BJ (cell line): ENCODE results near the gene FSTL4. TPM values are rescaled to one million over a fixed set of nuclear protein-coding genes. Genes with fewer than 3 reads are reported as not detected.

Source experiments
- CTCF ChIA-PET: fragments of 350-600 bp; formaldehyde crosslinking; extraction: SDS; loops from one replicate; lab custom pipeline; 2021; ENCODE audit warnings: antibody characterized with exemption, inconsistent platforms; lab: Yijun Ruan, JAX
- POLR2A ChIA-PET: fragments of 300-600 bp; sonication (Branson Sonifier 250); formaldehyde crosslinking; extraction: SDS; loops from one replicate; lab custom pipeline; 2021; ENCODE audit warnings: antibody characterized with exemption; lab: Charles Lee
- DNase-seq: peaks from one replicate; pipeline ENCODE4 v3.0.0-alpha.2; 2011; ENCODE audit warnings: low read depth
- H3K27me3 ChIP-seq: 2 replicates; pipeline ENCODE4 v1.6.0; 2011; ENCODE audit warnings: low read length; ENCODE audit not compliant: control insufficient read depth, insufficient read depth
- H3K36me3 ChIP-seq: 2 replicates; pipeline ENCODE4 v1.5.1; 2011; ENCODE audit warnings: low read length; ENCODE audit not compliant: control insufficient read depth, insufficient read depth
- H3K4me3 ChIP-seq: 2 replicates; pipeline ENCODE4 v1.5.1; 2011; ENCODE audit warnings: low read depth, mild to moderate bottlenecking, control low read depth, low read length
- polyA plus RNA-seq: library from polyadenylated mRNA; depleted of rRNA; stranded (reverse); fragments of >200 nt; gene quantifications from 2 replicates; pipeline ENCODE4 v1.2.3, GENCODE V29; 2011
- TF ChIP-seq, protein P1 (sequence below): IDR thresholded peaks from 2 replicates; pipeline ENCODE4 v1.5.1; 2011; ENCODE audit warnings: low read depth, mild to moderate bottlenecking, control low read depth, inconsistent platforms, low read length, moderate library complexity; ENCODE audit not compliant: insufficient read depth

FSTL4 gene
- polyA plus RNA-seq, 1 experiment, result not detected

- TF ChIP-seq, protein P1, sequence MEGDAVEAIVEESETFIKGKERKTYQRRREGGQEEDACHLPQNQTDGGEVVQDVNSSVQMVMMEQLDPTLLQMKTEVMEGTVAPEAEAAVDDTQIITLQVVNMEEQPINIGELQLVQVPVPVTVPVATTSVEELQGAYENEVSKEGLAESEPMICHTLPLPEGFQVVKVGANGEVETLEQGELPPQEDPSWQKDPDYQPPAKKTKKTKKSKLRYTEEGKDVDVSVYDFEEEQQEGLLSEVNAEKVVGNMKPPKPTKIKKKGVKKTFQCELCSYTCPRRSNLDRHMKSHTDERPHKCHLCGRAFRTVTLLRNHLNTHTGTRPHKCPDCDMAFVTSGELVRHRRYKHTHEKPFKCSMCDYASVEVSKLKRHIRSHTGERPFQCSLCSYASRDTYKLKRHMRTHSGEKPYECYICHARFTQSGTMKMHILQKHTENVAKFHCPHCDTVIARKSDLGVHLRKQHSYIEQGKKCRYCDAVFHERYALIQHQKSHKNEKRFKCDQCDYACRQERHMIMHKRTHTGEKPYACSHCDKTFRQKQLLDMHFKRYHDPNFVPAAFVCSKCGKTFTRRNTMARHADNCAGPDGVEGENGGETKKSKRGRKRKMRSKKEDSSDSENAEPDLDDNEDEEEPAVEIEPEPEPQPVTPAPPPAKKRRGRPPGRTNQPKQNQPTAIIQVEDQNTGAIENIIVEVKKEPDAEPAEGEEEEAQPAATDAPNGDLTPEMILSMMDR, result no peak
- POLR2A ChIA-PET, result no interaction called here
- Histone ChIP-seq H3K36me3 (no peaks in the 10 kb centered on the region), H3K27me3 (no peaks in the 10 kb centered on the region), H3K4me3 (no peak overlapping the region)
- CTCF ChIA-PET, result interaction anchor here (1.1 to 1.5 kb wide), 4 partner anchors 9 to 349 kb away, joined by 3 to 6 read pairs (median 4); no protein-coding TSS in a partner anchor
- no peak for DNase-seq
These were observed 152.7 kb downstream of the FSTL4 start for GRCh38 chr5:133459474-133460160.

- no peak for DNase-seq
- Histone ChIP-seq H3K36me3 (no peaks in the 10 kb centered on the region), H3K4me3 (no peak overlapping the region), H3K27me3 (no peaks in the 10 kb centered on the region)
- TF ChIP-seq, protein P1, result no peak
- CTCF ChIA-PET, result no interaction called here
- POLR2A ChIA-PET, result no interaction called here
These were observed 153.9 kb downstream of the FSTL4 start for GRCh38 chr5:133458435-133458834.

GRCh38 chr5:133457439-133458355, 154.6 kb downstream of the FSTL4 start:
- POLR2A ChIA-PET, result no interaction called here
- Histone ChIP-seq H3K36me3 (no peaks in the 10 kb centered on the region), H3K27me3 (no peaks in the 10 kb centered on the region), H3K4me3 (no peak overlapping the region)
- CTCF ChIA-PET, result no interaction called here
- DNase-seq, result no peak
- TF ChIP-seq, protein P1, result no peak

DNA sequence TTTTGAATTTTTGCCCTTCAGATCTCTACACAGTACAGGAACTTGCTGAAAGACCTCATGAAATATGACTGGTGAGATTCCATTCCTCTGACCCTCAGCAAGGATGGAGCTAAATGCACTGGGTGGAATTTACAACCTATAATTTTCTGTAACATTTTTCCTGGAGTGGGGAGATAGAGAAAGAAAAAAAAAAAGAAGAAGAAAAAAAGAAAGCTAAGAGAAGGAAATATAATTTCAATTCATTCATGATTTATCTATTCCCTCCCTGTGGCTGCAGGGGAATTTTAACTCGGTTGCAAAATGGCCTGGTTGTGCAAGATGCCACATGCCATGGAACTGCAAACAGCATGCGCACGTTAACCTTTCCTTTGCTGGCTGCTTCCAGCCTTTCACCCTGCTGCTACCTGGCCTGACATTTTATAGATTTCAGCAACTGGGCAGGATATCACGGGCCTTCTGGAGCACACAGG, 155.4 kb downstream of the FSTL4 start:
- H3K36me3 ChIP-seq, result no peaks in the 10 kb centered on the region
- POLR2A ChIA-PET, result no interaction called here
- TF ChIP-seq, protein P1, result no peak
- DNase-seq, result no peak
- CTCF ChIA-PET, result no interaction called here
- H3K27me3 ChIP-seq, result no peaks in the 10 kb centered on the region
- no peak overlapping the region for H3K4me3 ChIP-seq

GRCh38 chr5:133455676-133456075, 156.7 kb downstream of the FSTL4 start:
- no peak for DNase-seq
- no peaks in the 10 kb centered on the region for H3K27me3 ChIP-seq
- H3K4me3 ChIP-seq, result no peak overlapping the region
- ChIA-PET CTCF (interaction anchor here (0.5 kb wide), 1 partner anchor 185 kb away, joined by 3 read pairs; no protein-coding TSS in a partner anchor), POLR2A (no interaction called here)
- H3K36me3 ChIP-seq, result no peaks in the 10 kb centered on the region
- TF ChIP-seq, protein P1, result no peak
